Upper lobe of left lung (tissue), 4 donors: ENCODE measurements around the gene JMJD1C.

Source experiments
- CTCF ChIP-seq, 6 experiments: fragments of 450-650 bp in 4 of 6; fragments of 200-600 bp in 2 of 6; sonication (generic) in 2 of 6; IDR thresholded peaks; one replicate each; pipeline ENCODE4 v1.5.1; 2016 to 2019; ENCODE audit warnings: antibody characterized with exemption in 6 of 6
- POLR2A ChIP-seq, 4 donors: fragments of 450-650 bp; IDR thresholded peaks; one replicate each; pipeline ENCODE4 v1.5.1; 2016 to 2017; ENCODE audit warnings: antibody characterized with exemption in 4 of 4, mild to moderate bottlenecking in 2 of 4

GRCh38 chr10:63319231-63319630 is 146.5 kb downstream of the JMJD1C start:
- TF ChIP-seq CTCF (IDR thresholded peaks at IDR 0.05), result no peak
- TF ChIP-seq POLR2A (IDR thresholded peaks at IDR 0.05), result no peak
